Ovary (tissue), 3 donors: ENCODE results near the gene AOPEP.

Experiments
- POLR2A ChIP-seq: fragments of 450-650 bp; IDR thresholded peaks from one replicate; pipeline ENCODE4 v1.6.1; 2017; ENCODE audit warnings: antibody characterized with exemption, mild to moderate bottlenecking, moderate library complexity
- TF ChIP-seq, protein P1 (sequence below), 3 donors: fragments of 450-650 bp in 2 of 3; fragments of 200-600 bp in 1 of 3; IDR thresholded peaks; one replicate each; pipeline versions ENCODE4 v1.5.1 to v1.8.0; 2016 to 2022; ENCODE audit warnings: antibody characterized with exemption in 3 of 3, mild to moderate bottlenecking in 1 of 3
- donor health status: DM: no; HTN: no; CAD: no.

DNA sequence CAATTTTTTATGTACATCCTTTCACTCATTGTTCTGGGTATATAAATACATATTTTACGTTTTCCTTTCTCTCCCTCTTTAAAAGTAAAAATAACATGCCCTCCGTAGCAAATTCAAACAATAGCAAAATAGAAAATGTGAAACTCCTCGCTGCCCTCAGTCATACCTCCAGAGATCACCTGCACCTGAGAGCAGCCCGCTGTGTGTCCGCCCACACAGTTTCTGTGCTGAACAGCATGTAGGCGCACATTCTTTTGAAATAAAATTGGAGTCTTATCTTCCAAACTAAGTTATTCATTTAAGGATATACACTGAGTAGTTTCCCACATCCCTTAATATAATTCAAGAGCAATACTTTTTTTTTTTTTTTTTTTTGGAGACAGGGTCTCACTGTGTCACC lies 255.7 kb downstream of the AOPEP start:
- TF ChIP-seq, protein P1, sequence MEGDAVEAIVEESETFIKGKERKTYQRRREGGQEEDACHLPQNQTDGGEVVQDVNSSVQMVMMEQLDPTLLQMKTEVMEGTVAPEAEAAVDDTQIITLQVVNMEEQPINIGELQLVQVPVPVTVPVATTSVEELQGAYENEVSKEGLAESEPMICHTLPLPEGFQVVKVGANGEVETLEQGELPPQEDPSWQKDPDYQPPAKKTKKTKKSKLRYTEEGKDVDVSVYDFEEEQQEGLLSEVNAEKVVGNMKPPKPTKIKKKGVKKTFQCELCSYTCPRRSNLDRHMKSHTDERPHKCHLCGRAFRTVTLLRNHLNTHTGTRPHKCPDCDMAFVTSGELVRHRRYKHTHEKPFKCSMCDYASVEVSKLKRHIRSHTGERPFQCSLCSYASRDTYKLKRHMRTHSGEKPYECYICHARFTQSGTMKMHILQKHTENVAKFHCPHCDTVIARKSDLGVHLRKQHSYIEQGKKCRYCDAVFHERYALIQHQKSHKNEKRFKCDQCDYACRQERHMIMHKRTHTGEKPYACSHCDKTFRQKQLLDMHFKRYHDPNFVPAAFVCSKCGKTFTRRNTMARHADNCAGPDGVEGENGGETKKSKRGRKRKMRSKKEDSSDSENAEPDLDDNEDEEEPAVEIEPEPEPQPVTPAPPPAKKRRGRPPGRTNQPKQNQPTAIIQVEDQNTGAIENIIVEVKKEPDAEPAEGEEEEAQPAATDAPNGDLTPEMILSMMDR (IDR thresholded peaks at IDR 0.05) = no peak
- no peak for TF ChIP-seq POLR2A
